ENCODE results near the gene CCDC192.
"Not testable (repeated sequence)": the region's sequence is repeated elsewhere in the genome, so short reads cannot be mapped to it uniquely, and the experiment has no call there.

The CCDC192 gene

GRCh38 chr5:127741412-127741811 lies 38.2 kb downstream of the CCDC192 start:
- no peak for TF ChIP-seq CTCF (IDR thresholded peaks at IDR 0.05; ENCODE audit: control insufficient read depth, extremely low read depth, insufficient read depth)

GRCh38 chr5:127744241-127744640 lies 41.0 kb downstream of the CCDC192 start:
- TF ChIP-seq CTCF (IDR thresholded peaks at IDR 0.05; ENCODE audit: control insufficient read depth, extremely low read depth, insufficient read depth): no peak
- DNase-seq (ENCODE audit: low read depth): no peak
- H3K4me3 ChIP-seq (ENCODE audit: low read depth, low read length): no peak overlapping the region

More at GRCh38 chr5:127741412-127741811, 38.2 kb downstream of the CCDC192 start:
- no peak overlapping the region for H3K4me3 ChIP-seq (ENCODE audit: low read depth, low read length)
- DNase-seq (ENCODE audit: low read depth): no peak

- no peak overlapping the region for H3K4me3 ChIP-seq (ENCODE audit: low read depth, low read length)
These were observed 43.6 kb downstream of the CCDC192 start for GRCh38 chr5:127746756-127747155.

GRCh38 chr5:127752503-127753265 lies 49.5 kb downstream of the CCDC192 start:
- not testable (repeated sequence) for H3K4me3 ChIP-seq (ENCODE audit: low read depth, low read length)

More at GRCh38 chr5:127746756-127747155, 43.6 kb downstream of the CCDC192 start:
- DNase-seq (ENCODE audit: low read depth): no peak
- TF ChIP-seq CTCF (IDR thresholded peaks at IDR 0.05; ENCODE audit: control insufficient read depth, extremely low read depth, insufficient read depth): peak; percentile 37

GRCh38 chr5:127754259-127754658 lies 51.1 kb downstream of the CCDC192 start:
- TF ChIP-seq CTCF (IDR thresholded peaks at IDR 0.05; ENCODE audit: control insufficient read depth, extremely low read depth, insufficient read depth): no peak
- DNase-seq (ENCODE audit: low read depth): peak; percentile 94

More at GRCh38 chr5:127752503-127753265, 49.5 kb downstream of the CCDC192 start:
- DNase-seq (ENCODE audit: low read depth): not testable (repeated sequence)

GRCh38 chr5:127754706-127755105 lies 51.5 kb downstream of the CCDC192 start:
- TF ChIP-seq CTCF (IDR thresholded peaks at IDR 0.05; ENCODE audit: control insufficient read depth, extremely low read depth, insufficient read depth): no peak
- peak; percentile 71 for DNase-seq (ENCODE audit: low read depth)
- no peak overlapping the region for H3K4me3 ChIP-seq (ENCODE audit: low read depth, low read length)

More at GRCh38 chr5:127754259-127754658, 51.1 kb downstream of the CCDC192 start:
- H3K4me3 ChIP-seq (ENCODE audit: low read depth, low read length): no peak overlapping the region

GRCh38 chr5:127757576-127757975 lies 54.4 kb downstream of the CCDC192 start:
- peak; percentile 57 for DNase-seq (ENCODE audit: low read depth)

More at GRCh38 chr5:127757576-127757975, 54.4 kb downstream of the CCDC192 start:
- peak; percentile 84 for TF ChIP-seq CTCF (IDR thresholded peaks at IDR 0.05; ENCODE audit: control insufficient read depth, extremely low read depth, insufficient read depth)
- no peak overlapping the region for H3K4me3 ChIP-seq (ENCODE audit: low read depth, low read length)
